Lower leg skin (tissue), 3 donors: ENCODE measurements around the gene ZBTB20.

Source experiments
- POLR2A ChIP-seq, 2 donors: fragments of 450-650 bp; IDR thresholded peaks; one replicate each; pipeline ENCODE4 v1.6.1; 2016 to 2017; ENCODE audit warnings: antibody characterized with exemption in 2 of 2, mild to moderate bottlenecking in 1 of 2, moderate library complexity in 1 of 2
- TF ChIP-seq, protein P1 (sequence below), 3 donors: fragments of 450-650 bp; IDR thresholded peaks; one replicate each; pipeline ENCODE4 v1.5.1; 2016; ENCODE audit warnings: antibody characterized with exemption in 3 of 3, mild to moderate bottlenecking in 3 of 3, moderate library complexity in 2 of 3

DNA sequence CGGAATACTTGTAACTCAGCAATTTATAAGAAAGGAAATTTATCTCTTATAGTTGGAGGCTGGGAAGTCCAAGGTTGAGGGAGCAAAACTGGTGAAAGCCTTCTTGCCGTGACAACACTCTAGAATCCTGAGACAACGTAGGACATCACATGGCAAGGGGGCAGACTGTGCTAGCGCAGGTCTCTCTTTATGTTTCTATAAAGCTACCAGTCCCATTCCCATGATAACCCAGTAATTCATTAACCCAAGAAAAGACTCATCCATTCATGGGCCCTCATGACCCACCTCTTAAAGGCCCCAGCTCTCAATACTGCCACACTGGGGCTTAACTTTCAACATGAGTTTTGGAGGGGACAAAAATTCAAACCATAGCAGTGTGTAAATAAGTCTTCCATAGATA lies 260.2 kb downstream of the ZBTB20 start:
- TF ChIP-seq, protein P1, sequence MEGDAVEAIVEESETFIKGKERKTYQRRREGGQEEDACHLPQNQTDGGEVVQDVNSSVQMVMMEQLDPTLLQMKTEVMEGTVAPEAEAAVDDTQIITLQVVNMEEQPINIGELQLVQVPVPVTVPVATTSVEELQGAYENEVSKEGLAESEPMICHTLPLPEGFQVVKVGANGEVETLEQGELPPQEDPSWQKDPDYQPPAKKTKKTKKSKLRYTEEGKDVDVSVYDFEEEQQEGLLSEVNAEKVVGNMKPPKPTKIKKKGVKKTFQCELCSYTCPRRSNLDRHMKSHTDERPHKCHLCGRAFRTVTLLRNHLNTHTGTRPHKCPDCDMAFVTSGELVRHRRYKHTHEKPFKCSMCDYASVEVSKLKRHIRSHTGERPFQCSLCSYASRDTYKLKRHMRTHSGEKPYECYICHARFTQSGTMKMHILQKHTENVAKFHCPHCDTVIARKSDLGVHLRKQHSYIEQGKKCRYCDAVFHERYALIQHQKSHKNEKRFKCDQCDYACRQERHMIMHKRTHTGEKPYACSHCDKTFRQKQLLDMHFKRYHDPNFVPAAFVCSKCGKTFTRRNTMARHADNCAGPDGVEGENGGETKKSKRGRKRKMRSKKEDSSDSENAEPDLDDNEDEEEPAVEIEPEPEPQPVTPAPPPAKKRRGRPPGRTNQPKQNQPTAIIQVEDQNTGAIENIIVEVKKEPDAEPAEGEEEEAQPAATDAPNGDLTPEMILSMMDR (IDR thresholded peaks at IDR 0.05): no peak
- no peak for TF ChIP-seq POLR2A (IDR thresholded peaks at IDR 0.05)
